ENCODE results near the gene TCF19. TPM values are rescaled to one million over a fixed set of nuclear protein-coding genes. Genes with fewer than 3 reads are reported as not detected.
"Not testable (repeated sequence)": the region's sequence is repeated elsewhere in the genome, so short reads cannot be mapped to it uniquely, and the experiment has no call there.

TCF19 gene
- total RNA-seq, 2 donors from 2014 or later, result 7.6 to 10.0 TPM

DNA sequence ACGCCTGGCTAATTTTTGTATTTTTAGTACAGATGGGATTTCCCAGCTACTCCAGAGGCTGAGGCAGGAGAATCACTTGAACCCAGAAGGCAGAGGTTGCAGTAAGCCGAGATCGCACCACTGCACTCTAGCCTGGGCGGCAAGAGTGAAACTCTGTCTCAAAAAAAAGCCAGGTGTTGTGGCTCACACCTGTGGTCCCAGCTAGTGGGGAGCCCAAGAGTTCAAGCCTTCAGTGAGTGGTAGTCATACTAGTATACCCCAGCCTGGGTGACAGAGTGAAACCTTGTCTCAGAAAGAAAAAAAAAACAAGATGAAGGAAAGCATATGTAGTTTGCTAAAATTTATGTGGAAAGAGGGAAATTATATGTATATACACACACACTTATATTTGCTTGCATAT lies 32.1 kb downstream of the TCF19 start:
- WGBS, result 70% methylated on average over 4 of the region's 4 CpGs
- intact Hi-C loops (cut with DNase I), result no loop called here

DNA sequence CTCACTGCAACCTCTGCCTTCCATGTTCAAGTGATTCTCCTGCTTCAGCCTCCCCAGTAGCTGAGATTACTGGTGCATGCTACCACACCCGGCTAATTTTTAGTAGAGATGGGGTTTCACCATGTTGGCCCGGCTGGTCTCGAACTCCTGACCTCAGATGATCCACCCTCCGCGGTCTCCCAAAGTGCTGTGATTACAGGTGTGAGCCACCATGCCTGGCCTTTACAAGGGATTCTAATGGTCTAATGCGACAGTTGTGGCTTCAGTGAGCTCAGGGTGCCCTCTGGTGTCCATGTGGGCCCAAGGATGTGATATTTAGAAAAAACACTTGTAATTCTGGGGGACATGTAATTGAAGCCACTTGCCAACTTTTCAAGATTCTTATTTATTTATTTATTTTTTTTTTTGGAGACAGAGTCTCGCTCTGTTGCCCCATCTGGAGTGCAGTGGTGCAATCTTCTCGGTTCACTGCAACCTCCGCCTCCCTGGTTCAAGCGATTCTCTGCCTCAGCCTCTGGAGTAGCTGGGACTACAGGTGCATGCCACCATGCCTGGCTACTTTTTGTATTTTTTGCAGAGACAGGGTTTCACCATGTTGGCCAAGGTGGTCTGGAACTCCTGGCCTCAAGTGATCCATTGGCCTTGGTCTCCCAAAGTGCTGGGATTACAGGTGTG lies 34.2 kb downstream of the TCF19 start:
- not testable (repeated sequence) for H3K27me3 ChIP-seq (replicated peaks; ENCODE audit: insufficient read depth); H3K9me3 ChIP-seq; H3K36me3 ChIP-seq; H3K4me1 ChIP-seq (replicated peaks); H3K27ac ChIP-seq; H3K4me3 ChIP-seq
- WGBS, result 50% methylated on average over 10 of the region's 10 CpGs
- intact Hi-C loops (cut with DNase I), result loop anchor here (1.0 kb wide), 1 partner anchor 55 kb away; no protein-coding TSS in a partner anchor
- TF ChIP-seq, protein P1, sequence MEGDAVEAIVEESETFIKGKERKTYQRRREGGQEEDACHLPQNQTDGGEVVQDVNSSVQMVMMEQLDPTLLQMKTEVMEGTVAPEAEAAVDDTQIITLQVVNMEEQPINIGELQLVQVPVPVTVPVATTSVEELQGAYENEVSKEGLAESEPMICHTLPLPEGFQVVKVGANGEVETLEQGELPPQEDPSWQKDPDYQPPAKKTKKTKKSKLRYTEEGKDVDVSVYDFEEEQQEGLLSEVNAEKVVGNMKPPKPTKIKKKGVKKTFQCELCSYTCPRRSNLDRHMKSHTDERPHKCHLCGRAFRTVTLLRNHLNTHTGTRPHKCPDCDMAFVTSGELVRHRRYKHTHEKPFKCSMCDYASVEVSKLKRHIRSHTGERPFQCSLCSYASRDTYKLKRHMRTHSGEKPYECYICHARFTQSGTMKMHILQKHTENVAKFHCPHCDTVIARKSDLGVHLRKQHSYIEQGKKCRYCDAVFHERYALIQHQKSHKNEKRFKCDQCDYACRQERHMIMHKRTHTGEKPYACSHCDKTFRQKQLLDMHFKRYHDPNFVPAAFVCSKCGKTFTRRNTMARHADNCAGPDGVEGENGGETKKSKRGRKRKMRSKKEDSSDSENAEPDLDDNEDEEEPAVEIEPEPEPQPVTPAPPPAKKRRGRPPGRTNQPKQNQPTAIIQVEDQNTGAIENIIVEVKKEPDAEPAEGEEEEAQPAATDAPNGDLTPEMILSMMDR (IDR thresholded peaks at IDR 0.05), result peak in 3 of 4 experiments; percentile 62 to 89 (median 81)
- peak; percentile 59 for TF ChIP-seq POLR2AphosphoS5 (IDR thresholded peaks at IDR 0.05)
- peak; percentile 74 for DNase-seq (ENCODE audit: low spot score)

More for the DNA sequence above, 32.1 kb downstream of the TCF19 start:
- TF ChIP-seq POLR2A (IDR thresholded peaks at IDR 0.05) (no peak), POLR2AphosphoS5 (IDR thresholded peaks at IDR 0.05) (no peak)
- TF ChIP-seq, protein P1 (IDR thresholded peaks at IDR 0.05), result no peak
- Histone ChIP-seq H3K27me3 (replicated peaks; ENCODE audit: insufficient read depth) (no peaks in the 10 kb centered on the region), H3K4me3 (no peak overlapping the region), H3K4me1 (replicated peaks) (no peaks in the 10 kb centered on the region), H3K36me3 (no peaks in the 10 kb centered on the region), H3K27ac (no peak overlapping the region), H3K9me3 (no peaks in the 10 kb centered on the region)
- no peak for DNase-seq (ENCODE audit: low spot score)

DNA sequence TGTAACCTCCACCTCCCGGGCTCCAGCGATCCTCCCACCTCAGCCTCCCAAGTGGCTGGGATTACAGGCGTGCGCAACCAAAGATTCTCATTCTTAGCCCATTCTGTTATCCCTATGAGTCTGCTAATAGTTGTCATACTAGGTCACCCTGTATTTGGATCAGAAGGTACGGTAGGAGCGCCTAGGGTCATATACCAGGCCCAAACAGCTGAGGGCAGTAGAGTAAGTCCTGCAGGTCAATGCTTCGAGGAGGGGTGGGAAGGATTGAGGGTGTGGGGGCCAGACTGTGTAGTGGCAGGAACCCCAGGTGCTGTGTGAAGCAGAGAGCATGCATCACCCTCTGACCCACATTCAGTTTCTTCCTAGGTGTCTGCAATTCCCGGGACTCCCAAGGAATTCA lies 34.8 kb downstream of the TCF19 start:
- TF ChIP-seq POLR2A (IDR thresholded peaks at IDR 0.05), result no peak
- no peak for TF ChIP-seq POLR2AphosphoS5 (IDR thresholded peaks at IDR 0.05)
- TF ChIP-seq, protein P1 (IDR thresholded peaks at IDR 0.05), result no peak
- no peaks in the 10 kb centered on the region for H3K36me3 ChIP-seq
- 67% methylated on average over 8 of the region's 8 CpGs for WGBS
- H3K9me3 ChIP-seq, result no peaks in the 10 kb centered on the region
- H3K4me3 ChIP-seq, result no peak overlapping the region
- H3K27ac ChIP-seq, result no peak overlapping the region
- no peaks in the 10 kb centered on the region for H3K4me1 ChIP-seq (replicated peaks)
- intact Hi-C loops (cut with DNase I), result no loop called here
- no peaks in the 10 kb centered on the region for H3K27me3 ChIP-seq (replicated peaks; ENCODE audit: insufficient read depth)
- DNase-seq (ENCODE audit: low spot score), result no peak

DNA sequence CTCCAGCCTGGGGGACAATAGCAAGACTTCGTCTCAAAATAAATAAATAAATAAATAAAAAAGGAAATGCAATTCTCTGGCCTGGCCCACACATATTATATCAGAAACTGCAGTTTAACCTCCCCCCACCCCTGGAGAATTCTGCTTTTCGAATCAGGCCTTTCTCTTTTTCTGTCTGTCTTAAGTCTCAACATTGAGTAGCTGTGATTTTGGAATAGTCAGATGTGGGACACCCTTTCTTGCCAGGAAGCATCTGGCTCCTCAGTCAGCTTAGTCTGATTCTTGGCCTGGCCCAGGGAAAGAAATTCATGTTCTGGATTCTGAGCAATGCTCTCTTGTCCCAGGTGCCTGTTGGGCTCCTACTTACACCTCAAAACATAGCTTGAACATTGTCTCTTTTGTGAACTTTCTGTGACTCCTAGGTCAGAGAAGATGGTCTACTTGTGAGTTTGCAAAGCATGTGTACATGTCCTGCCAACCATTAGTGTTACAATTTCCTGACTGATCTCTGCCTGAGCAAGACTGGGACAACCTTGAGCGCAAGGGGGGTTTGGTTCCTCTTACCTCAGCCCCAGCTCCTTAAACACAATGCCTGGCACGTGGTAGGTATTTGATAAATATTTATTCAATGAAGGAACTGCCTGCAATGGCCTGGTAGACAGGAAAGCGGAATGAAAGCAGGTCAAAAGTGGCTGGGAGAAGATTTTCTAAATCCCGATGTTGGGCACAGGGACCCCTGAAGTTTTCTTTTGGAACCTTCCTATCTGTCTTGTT lies 35.9 kb downstream of the TCF19 start:
- H3K4me1 ChIP-seq (replicated peaks), result no peaks in the 10 kb centered on the region
- no peaks in the 10 kb centered on the region for H3K36me3 ChIP-seq
- H3K4me3 ChIP-seq, result no peak overlapping the region
- no peaks in the 10 kb centered on the region for H3K27me3 ChIP-seq (replicated peaks; ENCODE audit: insufficient read depth)
- DNase-seq (ENCODE audit: low spot score), result no peak
- H3K9me3 ChIP-seq, result no peaks in the 10 kb centered on the region
- intact Hi-C loops (cut with DNase I), result no loop called here
- H3K27ac ChIP-seq, result no peak overlapping the region
- TF ChIP-seq POLR2AphosphoS5 (IDR thresholded peaks at IDR 0.05) (peak; percentile 9), POLR2A (IDR thresholded peaks at IDR 0.05) (no peak)
- TF ChIP-seq, protein P1 (IDR thresholded peaks at IDR 0.05), result no peak
- WGBS, result 71% methylated on average over 6 of the region's 6 CpGs

DNA sequence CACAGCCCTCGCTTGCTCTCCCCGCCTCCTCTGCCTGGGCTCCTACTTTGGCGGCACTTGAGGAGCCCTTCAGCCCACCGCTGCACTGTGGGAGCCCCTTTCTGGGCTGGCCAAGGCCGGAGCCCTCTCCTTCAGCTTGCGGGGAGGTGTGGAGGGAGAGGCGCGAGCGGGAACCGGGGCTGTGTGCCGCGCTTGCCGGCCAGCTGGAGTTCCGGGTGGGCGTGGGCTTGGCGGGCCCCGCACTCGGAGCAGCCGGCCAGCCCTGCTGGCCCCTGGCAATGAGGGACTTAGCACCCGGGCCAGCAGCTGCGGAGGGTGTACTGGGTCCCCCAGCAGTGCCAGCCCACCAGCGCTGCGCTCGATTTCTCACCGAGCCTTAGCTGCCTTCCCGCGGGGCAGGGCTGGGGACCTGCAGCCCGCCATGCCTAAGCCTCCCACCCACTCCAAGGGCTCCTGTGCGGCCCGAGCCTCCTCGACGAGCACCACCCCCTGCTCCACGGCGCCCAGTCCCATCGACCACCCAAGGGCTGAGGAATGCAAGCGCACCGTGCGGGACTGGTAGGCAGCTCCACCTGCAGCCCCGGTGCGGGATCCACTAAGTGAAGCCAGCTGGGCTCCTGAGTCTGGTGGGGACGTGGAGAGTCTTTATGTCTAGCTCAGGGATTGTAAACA lies 37.1 kb downstream of the TCF19 start:
- H3K9me3 ChIP-seq; H3K4me1 ChIP-seq (replicated peaks); H3K4me3 ChIP-seq; H3K27me3 ChIP-seq (replicated peaks; ENCODE audit: insufficient read depth); H3K27ac ChIP-seq; H3K36me3 ChIP-seq; DNase-seq (ENCODE audit: low spot score): not testable (repeated sequence)
- intact Hi-C loops (cut with DNase I), result loop anchor here (5.0 kb wide), 1 partner anchor 38 kb away; the partner anchor contains the start of genes CCHCR1 and TCF19
- WGBS, result 96% methylated on average over 40 of the region's 41 CpGs

DNA sequence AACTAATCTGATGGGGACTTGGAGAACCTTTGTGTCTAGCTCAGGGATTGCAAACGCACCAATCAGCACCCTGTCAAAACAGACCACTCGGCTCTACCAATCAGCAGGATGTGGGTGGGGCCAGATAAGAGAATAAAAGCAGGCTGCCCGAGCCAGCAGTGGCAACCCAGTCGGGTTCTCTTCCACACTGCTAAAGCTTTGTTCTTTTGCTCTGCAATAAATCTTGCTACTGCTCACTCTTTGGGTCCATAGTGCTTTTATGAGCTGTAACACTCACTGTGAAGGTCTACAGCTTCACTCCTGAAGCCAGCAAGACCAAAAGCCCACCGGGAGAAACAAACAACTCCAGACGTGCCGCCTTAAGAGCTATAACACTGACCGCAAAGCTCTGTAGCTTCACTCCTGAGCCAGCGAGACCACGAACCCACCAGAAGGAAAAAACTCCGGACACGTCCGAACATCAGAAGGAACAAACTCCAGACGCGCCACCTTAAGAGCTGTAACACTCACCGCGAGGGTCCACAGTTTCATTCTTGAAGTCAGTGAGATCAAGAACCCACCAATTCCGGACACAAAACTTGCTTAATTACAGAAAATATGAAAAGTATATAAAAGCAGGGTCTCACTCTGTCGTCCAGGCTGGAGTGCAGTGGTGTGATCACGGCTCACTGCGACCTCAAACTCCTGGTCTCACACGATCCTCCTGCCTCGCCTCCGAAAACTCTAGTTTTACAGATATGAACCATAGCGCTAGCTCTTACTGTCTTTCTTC lies 38.0 kb downstream of the TCF19 start:
- H3K4me3 ChIP-seq; H3K9me3 ChIP-seq; H3K36me3 ChIP-seq; DNase-seq (ENCODE audit: low spot score); H3K27me3 ChIP-seq (replicated peaks; ENCODE audit: insufficient read depth); H3K4me1 ChIP-seq (replicated peaks): not testable (repeated sequence)
- WGBS, result 50% methylated on average over 25 of the region's 25 CpGs
- intact Hi-C loops (cut with DNase I), result loop anchor here (1.0 to 5.0 kb wide), 3 partner anchors 39 to 171 kb away; partner anchors contain the start of genes CCHCR1, HLA-C and TCF19
- peak overlapping the region; percentile 94 to 95 for H3K27ac ChIP-seq

All from prostate gland (tissue), 2 donors.